ENCODE results near the gene TIMM17B.

The TIMM17B gene

GRCh38 chrX:48927736-48928382 lies 30.3 kb upstream of the TIMM17B start:
- no peaks in the 10 kb centered on the region for H3K27me3 ChIP-seq (ENCODE audit: low read depth)

GRCh38 chrX:48927123-48927522 lies 29.6 kb upstream of the TIMM17B start:
- DNase-seq (ENCODE audit: low spot score in 2 of 2) = no peak
- Histone ChIP-seq H3K36me3 (replicated peaks) (peaks cover 52% of the 10 kb centered on the region), H3K27me3 (ENCODE audit: low read depth) (no peaks in the 10 kb centered on the region), H3K4me1 (peaks cover 20% of the 10 kb centered on the region), H3K4me3 (no peak overlapping the region), H3K9me3 (no peaks in the 10 kb centered on the region)
- in situ Hi-C loops (cut with MboI; ENCODE audit: low sequenced_read_pairs) = no loop called here

More at GRCh38 chrX:48927736-48928382, 30.3 kb upstream of the TIMM17B start:
- no peaks in the 10 kb centered on the region for H3K9me3 ChIP-seq
- H3K4me1 ChIP-seq = peaks cover 20% of the 10 kb centered on the region
- no peak overlapping the region for H3K4me3 ChIP-seq
- in situ Hi-C loops (cut with MboI; ENCODE audit: low sequenced_read_pairs) = no loop called here
- DNase-seq (ENCODE audit: low spot score in 2 of 2) = peak; percentile 83 to 95
- H3K36me3 ChIP-seq (replicated peaks) = peaks cover 51% of the 10 kb centered on the region

GRCh38 chrX:48924270-48924669 lies 26.7 kb upstream of the TIMM17B start:
- Histone ChIP-seq H3K36me3 (replicated peaks) (peaks cover 39% of the 10 kb centered on the region), H3K4me1 (peaks cover 26% of the 10 kb centered on the region), H3K4me3 (no peak overlapping the region), H3K9me3 (no peaks in the 10 kb centered on the region), H3K27me3 (ENCODE audit: low read depth) (no peaks in the 10 kb centered on the region)
- in situ Hi-C loops (cut with MboI; ENCODE audit: low sequenced_read_pairs) = no loop called here
- DNase-seq (ENCODE audit: low spot score in 2 of 2) = no peak

- in situ Hi-C loops (cut with MboI; ENCODE audit: low sequenced_read_pairs) = no loop called here
- H3K27me3 ChIP-seq (ENCODE audit: low read depth) = no peaks in the 10 kb centered on the region
- H3K4me3 ChIP-seq = no peak overlapping the region
- no peaks in the 10 kb centered on the region for H3K9me3 ChIP-seq
- no peak for DNase-seq (ENCODE audit: low spot score in 2 of 2)
- peaks cover 24% of the 10 kb centered on the region for H3K4me1 ChIP-seq
- H3K36me3 ChIP-seq (replicated peaks) = peaks cover 38% of the 10 kb centered on the region
These were observed 26.2 kb upstream of the TIMM17B start for GRCh38 chrX:48923771-48924170.

- H3K36me3 ChIP-seq (replicated peaks) = peaks cover 37% of the 10 kb centered on the region
- DNase-seq (ENCODE audit: low spot score in 2 of 2) = no peak
- in situ Hi-C loops (cut with MboI; ENCODE audit: low sequenced_read_pairs) = no loop called here
- no peaks in the 10 kb centered on the region for H3K27me3 ChIP-seq (ENCODE audit: low read depth)
- H3K4me1 ChIP-seq = peaks cover 16% of the 10 kb centered on the region
- no peak overlapping the region for H3K4me3 ChIP-seq
- no peaks in the 10 kb centered on the region for H3K9me3 ChIP-seq
These were observed 23.1 kb upstream of the TIMM17B start for GRCh38 chrX:48920718-48921104.

- Histone ChIP-seq H3K9me3 (no peaks in the 10 kb centered on the region), H3K4me1 (peaks cover 16% of the 10 kb centered on the region), H3K4me3 (no peak overlapping the region), H3K27me3 (ENCODE audit: low read depth) (no peaks in the 10 kb centered on the region), H3K36me3 (replicated peaks) (peaks cover 38% of the 10 kb centered on the region)
- no peak for DNase-seq (ENCODE audit: low spot score in 2 of 2)
- in situ Hi-C loops (cut with MboI; ENCODE audit: low sequenced_read_pairs) = no loop called here
These were observed 22.6 kb upstream of the TIMM17B start for GRCh38 chrX:48919947-48920717.

- in situ Hi-C loops (cut with MboI; ENCODE audit: low sequenced_read_pairs) = no loop called here
- no peaks in the 10 kb centered on the region for H3K9me3 ChIP-seq
- no peaks in the 10 kb centered on the region for H3K27me3 ChIP-seq (ENCODE audit: low read depth)
- DNase-seq (ENCODE audit: low spot score in 2 of 2) = peak in 1 of 2 experiments; percentile 4
- peak overlapping the region; percentile 73 for H3K4me3 ChIP-seq
- peaks cover 41% of the 10 kb centered on the region for H3K36me3 ChIP-seq (replicated peaks)
- H3K4me1 ChIP-seq = peaks cover 16% of the 10 kb centered on the region
These were observed 21.8 kb upstream of the TIMM17B start for GRCh38 chrX:48919360-48919841.

GRCh38 chrX:48918643-48919340 lies 21.2 kb upstream of the TIMM17B start, which contains the start of gene PIM2:
PIM2 (minus strand) TSS chrX:48919024; CDS start chrX:48918834, 190 bp downstream.
- H3K4me3 ChIP-seq = peak within 1 kb of the TSS; percentile 73
- peak; percentile 95 to 99 for DNase-seq (ENCODE audit: low spot score in 2 of 2)
- H3K4me1 ChIP-seq = peaks cover 16% of the 10 kb centered on the region
- in situ Hi-C loops (cut with MboI; ENCODE audit: low sequenced_read_pairs) = no loop called here
- no peaks in the 10 kb centered on the region for H3K9me3 ChIP-seq
- no peaks in the 10 kb centered on the region for H3K27me3 ChIP-seq (ENCODE audit: low read depth)
- H3K36me3 ChIP-seq (replicated peaks) = peaks cover 40% of the 10 kb centered on the region

GRCh38 chrX:48918301-48918642 lies 20.7 kb upstream of the TIMM17B start:
- Histone ChIP-seq H3K9me3 (no peaks in the 10 kb centered on the region), H3K4me1 (peaks cover 16% of the 10 kb centered on the region), H3K27me3 (ENCODE audit: low read depth) (no peaks in the 10 kb centered on the region), H3K36me3 (replicated peaks) (peaks cover 38% of the 10 kb centered on the region), H3K4me3 (peak overlapping the region; percentile 73)
- DNase-seq (ENCODE audit: low spot score in 2 of 2) = peak in 1 of 2 experiments; percentile 27
- in situ Hi-C loops (cut with MboI; ENCODE audit: low sequenced_read_pairs) = no loop called here

GRCh38 chrX:48917139-48918001 lies 19.8 kb upstream of the TIMM17B start:
- Histone ChIP-seq H3K36me3 (replicated peaks) (peaks cover 29% of the 10 kb centered on the region), H3K4me1 (peaks cover 17% of the 10 kb centered on the region), H3K27me3 (ENCODE audit: low read depth) (no peaks in the 10 kb centered on the region), H3K9me3 (no peaks in the 10 kb centered on the region), H3K4me3 (peak overlapping the region; percentile 73)
- peak; percentile 95 to 97 for DNase-seq (ENCODE audit: low spot score in 2 of 2)
- in situ Hi-C loops (cut with MboI; ENCODE audit: low sequenced_read_pairs) = no loop called here

GRCh38 chrX:48914593-48915493 lies 17.3 kb upstream of the TIMM17B start:
- H3K4me3 ChIP-seq = no peak overlapping the region
- H3K27me3 ChIP-seq (ENCODE audit: low read depth) = no peaks in the 10 kb centered on the region
- in situ Hi-C loops (cut with MboI; ENCODE audit: low sequenced_read_pairs) = no loop called here
- no peak for DNase-seq (ENCODE audit: low spot score in 2 of 2)
- H3K4me1 ChIP-seq = peaks cover 26% of the 10 kb centered on the region
- peaks cover 34% of the 10 kb centered on the region for H3K36me3 ChIP-seq (replicated peaks)
- no peaks in the 10 kb centered on the region for H3K9me3 ChIP-seq

GRCh38 chrX:48913605-48914366 lies 16.2 kb upstream of the TIMM17B start:
- in situ Hi-C loops (cut with MboI; ENCODE audit: low sequenced_read_pairs) = no loop called here
- Histone ChIP-seq H3K4me1 (peaks cover 19% of the 10 kb centered on the region), H3K9me3 (no peaks in the 10 kb centered on the region), H3K27me3 (ENCODE audit: low read depth) (no peaks in the 10 kb centered on the region), H3K4me3 (no peak overlapping the region), H3K36me3 (replicated peaks) (peaks cover 40% of the 10 kb centered on the region)
- DNase-seq (ENCODE audit: low spot score in 2 of 2) = no peak
